A673 (cell line): ENCODE measurements around the gene POLR2J. TPM values are rescaled to one million over a fixed set of nuclear protein-coding genes. Genes with fewer than 3 reads are reported as not detected.
"Not testable (repeated sequence)": the region's sequence is repeated elsewhere in the genome, so short reads cannot be mapped to it uniquely, and the experiment has no call there.

ENCODE experiments used
- Bru-seq: library from RNA; stranded (reverse); fragments of 400-500 nt; gene quantifications from one replicate; lab custom pipeline; 2021; lab: Mats Ljungman, UMichigan
- BruChase-seq, 2 experiments: library from RNA; stranded (reverse); fragments of 400-500 nt; gene quantifications; one replicate each; lab custom pipeline; 2021; lab: Mats Ljungman, UMichigan
- BruUV-seq: library from RNA; stranded (reverse); fragments of 400-500 nt; replicated peaks from 2 replicates; lab custom pipeline; 2021; lab: Mats Ljungman, UMichigan
- CTCF ChIA-PET: fragments of 300-600 bp; sonication (Branson Sonifier 250); formaldehyde crosslinking; loops from one replicate; lab custom pipeline; 2022; ENCODE audit warnings: antibody characterized with exemption; lab: Charles Lee
- POLR2A ChIA-PET: fragments of 300-600 bp; sonication (Branson Sonifier 250); formaldehyde crosslinking; loops from one replicate; lab custom pipeline; 2022; ENCODE audit warnings: antibody characterized with exemption; ENCODE audit not compliant: low non-redundant PET; lab: Charles Lee
- DNase-seq: peaks from one replicate; pipeline ENCODE4 v3.0.0-alpha.2; 2015; ENCODE audit warnings: low spot score
- H3K27ac ChIP-seq: fragments of 200-600 bp; sonication (generic); 2 replicates; pipeline ENCODE4 v1.5.1; 2016; ENCODE audit warnings: mixed run types, low read depth, mild to moderate bottlenecking, mixed read lengths, antibody characterized with exemption, low read length; ENCODE audit not compliant: poor library complexity, severe bottlenecking
- H3K27me3 ChIP-seq: fragments of 200-600 bp; sonication (generic); replicated peaks from 2 replicates; pipeline ENCODE4 v1.6.1; 2017; ENCODE audit warnings: mixed run types, low read depth, mild to moderate bottlenecking, mixed read lengths, antibody characterized with exemption, low read length; ENCODE audit not compliant: insufficient read depth, poor library complexity
- H3K36me3 ChIP-seq: fragments of 200-600 bp; sonication (generic); 2 replicates; pipeline ENCODE4 v1.6.1; 2016; ENCODE audit warnings: mixed run types, mild to moderate bottlenecking, mixed read lengths, antibody characterized with exemption, low read length; ENCODE audit not compliant: insufficient read depth, poor library complexity, severe bottlenecking
- H3K4me1 ChIP-seq: fragments of 200-600 bp; sonication (generic); 2 replicates; pipeline ENCODE4 v1.6.1; 2017; ENCODE audit warnings: mixed run types, mild to moderate bottlenecking, mixed read lengths, antibody characterized with exemption, low read length; ENCODE audit not compliant: insufficient read depth, poor library complexity, severe bottlenecking
- H3K4me3 ChIP-seq: fragments of 200-600 bp; sonication (generic); 2 replicates; pipeline ENCODE4 v1.5.1; 2016; ENCODE audit warnings: low read depth, mixed run types, mild to moderate bottlenecking, mixed read lengths, low read length; ENCODE audit not compliant: poor library complexity, severe bottlenecking
- H3K9me3 ChIP-seq: fragments of 200-600 bp; sonication (generic); 2 replicates; pipeline ENCODE4 v1.6.1; 2016; ENCODE audit warnings: mixed run types, low read depth, mild to moderate bottlenecking, mixed read lengths, antibody characterized with exemption, low read length; ENCODE audit not compliant: poor library complexity, severe bottlenecking
- intact Hi-C: fragments of 100-400 bp; cut with micrococcal nuclease; formaldehyde crosslinking; loops from one replicate; pipeline ENCODE4 v1.10.0; 2022; ENCODE audit not compliant: unreplicated experiment
- long read RNA-seq: library from polyadenylated mRNA; stranded (forward); transcript quantifications from one replicate; pipeline ENCODE4 v2.0.0, GENCODE V29; 2022
- total RNA-seq: library from RNA; stranded (reverse); gene quantifications from 2 replicates; pipeline ENCODE4 v1.2.3, GENCODE V29; 2021

Gene POLR2J
- 52.2 and 60.9 TPM in 2 replicates for total RNA-seq
- Bru-seq, nascent RNA, result percentile 62 among the genes with signal in this experiment
- BruChase-seq, experiment 1, labeled RNA remaining after a 2-hour chase, result percentile 59 among the genes with signal in this experiment
- BruChase-seq, experiment 2, labeled RNA remaining after a 6-hour chase, result percentile 70 among the genes with signal in this experiment
- long read RNA-seq, transcript POLR2J-201 (4 exons, 932 nt), result major isoform, 118 of 145 reads
- long read RNA-seq, partial matches to known transcripts, result 15 of 145 reads
- long read RNA-seq, other reads (novel, unspliced or antisense), result 12 of 145 reads

DNA sequence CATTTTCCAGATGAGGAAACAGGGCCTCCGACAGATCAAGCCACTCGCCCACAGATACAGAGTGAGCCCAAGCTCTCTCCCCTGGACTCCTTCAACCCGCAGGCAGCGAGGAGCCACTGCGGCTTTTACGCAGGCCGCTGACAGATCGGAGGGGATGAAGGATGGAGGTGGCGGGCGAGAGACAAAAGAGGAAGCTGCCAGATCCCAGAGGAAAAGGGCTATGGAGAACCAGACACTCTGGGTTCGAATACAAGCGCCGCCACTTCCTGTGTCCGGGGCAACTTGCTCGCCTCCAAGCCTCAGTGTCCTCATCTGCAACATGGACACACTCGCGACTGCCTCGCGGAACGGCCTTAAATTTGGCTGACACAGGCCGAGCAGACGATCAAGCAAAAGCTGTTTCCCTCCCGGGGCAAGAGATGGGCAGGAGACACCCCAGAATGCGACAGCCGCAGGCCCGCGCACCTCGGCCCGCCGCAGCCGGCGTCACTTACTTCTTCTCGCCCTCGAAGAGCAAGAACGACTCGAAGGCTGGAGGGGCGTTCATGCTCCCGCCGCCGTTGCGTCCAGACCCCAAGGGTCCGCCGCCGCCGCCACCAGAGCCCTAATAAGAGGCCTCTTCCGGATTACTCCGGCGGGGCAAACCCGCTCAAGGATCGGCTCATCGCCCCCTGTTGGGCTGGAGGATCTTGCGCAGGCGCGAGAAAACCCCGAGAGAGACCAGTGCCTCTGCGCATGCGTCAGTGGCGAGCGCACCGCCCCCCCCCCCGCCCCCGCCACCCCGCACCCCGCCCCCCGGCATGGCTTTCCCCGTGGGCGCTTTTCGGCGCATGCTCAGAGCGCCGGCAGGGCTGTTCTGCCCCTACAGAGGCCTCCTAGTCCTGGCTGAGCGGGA lies at the start of gene POLR2J:
Gene POLR2J, minus strand, starts transcription at position 609 of the 895 bp plus-strand sequence. Its CDS starts 62 bp downstream, at position 547.
- H3K9me3 ChIP-seq, CTCF ChIA-PET, POLR2A ChIA-PET, H3K27ac ChIP-seq, H3K27me3 ChIP-seq, H3K36me3 ChIP-seq, H3K4me1 ChIP-seq, intact Hi-C loops: not testable (repeated sequence)
- peak within 1 kb of the TSS; percentile 40 for H3K4me3 ChIP-seq
- peak; percentile 57 for DNase-seq
- BruUV-seq, result TSS peak; percentile 76

DNA sequence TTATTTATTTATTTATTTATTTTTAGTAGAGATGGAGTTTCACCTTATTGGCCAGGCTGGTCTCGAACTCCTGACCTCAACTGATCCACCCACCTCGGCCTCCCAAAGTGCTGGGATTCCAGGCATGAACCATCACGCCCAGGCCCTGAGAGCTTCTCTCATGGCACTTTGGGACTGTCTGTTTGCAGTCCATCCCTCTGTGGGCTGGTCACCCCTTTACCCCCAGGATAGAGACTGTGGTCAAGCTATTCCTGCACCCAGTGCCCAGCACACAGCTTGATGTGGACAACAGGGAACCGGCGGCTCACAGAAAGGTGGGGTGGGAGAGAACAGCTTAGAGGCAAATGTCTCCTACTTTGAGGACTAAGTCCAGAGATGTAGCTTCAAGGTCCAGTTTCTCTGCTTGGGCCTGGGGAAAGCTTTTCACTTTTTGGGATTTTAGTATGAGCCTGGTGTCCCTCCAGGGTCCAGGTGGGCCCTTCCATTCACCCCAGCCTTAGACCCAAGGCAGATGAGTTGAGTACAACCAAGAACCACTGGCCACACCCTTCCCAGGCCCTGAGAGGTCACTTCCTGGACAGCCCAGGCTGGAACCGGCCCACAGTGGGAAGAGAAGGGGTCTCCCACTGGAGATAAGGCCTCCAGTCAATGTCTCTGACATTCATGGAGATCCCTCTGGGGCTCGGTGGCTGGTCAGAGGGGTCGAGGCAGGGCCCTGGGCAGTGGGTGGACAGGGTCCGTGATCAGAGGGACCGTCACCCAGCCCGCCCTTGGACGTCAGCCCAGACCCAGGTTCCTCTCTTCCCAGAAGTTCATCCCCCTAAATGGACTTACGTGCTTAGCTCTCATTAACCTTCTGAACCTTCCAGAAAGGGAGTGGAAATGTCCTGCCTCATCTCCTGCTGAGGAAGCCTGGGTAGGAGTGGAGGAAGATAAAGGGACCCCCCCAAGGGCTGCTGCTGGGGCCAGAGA lies 49.4 kb upstream of the POLR2J start:
- POLR2A ChIA-PET, H3K4me1 ChIP-seq, CTCF ChIA-PET, H3K4me3 ChIP-seq, H3K9me3 ChIP-seq, H3K36me3 ChIP-seq, H3K27ac ChIP-seq, DNase-seq, intact Hi-C loops, BruUV-seq, H3K27me3 ChIP-seq: not testable (repeated sequence)

GRCh38 chr7:102527182-102527581 lies 48.5 kb upstream of the POLR2J start:
- H3K27me3 ChIP-seq, H3K4me1 ChIP-seq, H3K36me3 ChIP-seq, CTCF ChIA-PET, intact Hi-C loops, H3K27ac ChIP-seq, H3K9me3 ChIP-seq, DNase-seq, POLR2A ChIA-PET, H3K4me3 ChIP-seq, BruUV-seq: not testable (repeated sequence)

GRCh38 chr7:102524803-102525202 lies 46.1 kb upstream of the POLR2J start:
- not testable (repeated sequence) for H3K4me1 ChIP-seq

DNA sequence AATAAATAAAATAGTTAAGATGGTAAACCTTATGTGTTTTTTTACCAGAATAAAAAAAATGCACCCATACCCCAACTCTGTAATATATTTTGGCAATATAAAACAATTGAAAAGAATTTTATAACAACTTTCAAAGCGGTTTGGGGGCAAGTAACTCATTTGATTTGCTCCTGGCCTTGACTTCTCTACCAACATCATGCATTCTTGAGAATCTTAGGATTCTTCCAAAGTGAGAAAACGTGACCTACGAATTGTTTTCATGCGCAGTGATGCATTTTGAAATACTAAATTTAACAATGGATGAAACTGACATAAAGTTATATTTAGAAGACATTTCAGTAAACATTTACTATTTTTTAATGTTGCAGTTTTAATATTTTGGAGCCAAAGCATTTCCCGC lies 42.1 kb upstream of the POLR2J start:
- H3K9me3 ChIP-seq, H3K27ac ChIP-seq, H3K27me3 ChIP-seq, POLR2A ChIA-PET, BruUV-seq, DNase-seq, CTCF ChIA-PET, intact Hi-C loops, H3K4me3 ChIP-seq, H3K4me1 ChIP-seq, H3K36me3 ChIP-seq: not testable (repeated sequence)

More at GRCh38 chr7:102524803-102525202, 46.1 kb upstream of the POLR2J start:
- DNase-seq, POLR2A ChIA-PET, H3K36me3 ChIP-seq, H3K9me3 ChIP-seq, H3K4me3 ChIP-seq, H3K27me3 ChIP-seq, intact Hi-C loops, BruUV-seq, H3K27ac ChIP-seq, CTCF ChIA-PET: not testable (repeated sequence)

DNA sequence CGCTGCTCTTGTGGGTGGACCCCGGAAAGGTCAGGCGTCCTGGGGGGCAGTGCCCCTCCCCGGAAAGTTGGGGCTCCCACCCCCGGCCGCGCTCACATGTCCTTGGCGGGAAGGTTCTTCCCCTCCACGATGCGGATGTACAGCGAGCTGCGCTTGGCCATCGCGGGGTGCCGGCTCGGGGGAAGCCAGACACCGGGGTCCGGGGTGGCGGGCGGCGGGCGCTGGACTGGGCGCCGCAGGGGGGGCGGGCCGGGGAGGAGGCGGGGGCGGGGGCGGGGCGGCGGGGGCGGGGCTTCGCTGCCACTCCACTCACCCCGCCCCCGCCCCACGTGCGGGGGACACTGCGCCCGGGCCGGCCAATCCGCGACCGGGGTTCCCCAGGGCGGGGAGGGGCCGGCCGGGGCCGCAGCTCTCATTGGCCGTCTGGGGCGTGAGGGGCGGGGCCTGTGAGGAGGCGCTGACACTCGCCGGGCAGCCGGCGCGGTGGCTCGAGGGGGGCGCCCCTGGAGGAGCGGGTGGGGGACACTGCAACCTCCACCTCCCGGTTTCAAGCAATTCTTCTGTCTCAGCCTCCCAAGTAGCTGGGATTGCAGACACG lies 38.9 kb upstream of the POLR2J start, which contains the start of gene RASA4B:
Gene RASA4B, minus strand, starts transcription at position 228 of the 598 bp plus-strand sequence. Its CDS starts 67 bp downstream, at position 161.
- peak; percentile 0 for DNase-seq
- H3K36me3 ChIP-seq, H3K4me3 ChIP-seq, POLR2A ChIA-PET, H3K27me3 ChIP-seq, H3K4me1 ChIP-seq, H3K9me3 ChIP-seq, intact Hi-C loops, H3K27ac ChIP-seq, BruUV-seq, CTCF ChIA-PET: not testable (repeated sequence)
